ENCODE results near the gene SLIT3.
A peak's percentile ranks its signal among the peaks of the same experiment; 100 is the strongest.
"Not testable (repeated sequence)": the region's sequence is repeated elsewhere in the genome, so short reads cannot be mapped to it uniquely, and the experiment has no call there.

The SLIT3 gene

DNA sequence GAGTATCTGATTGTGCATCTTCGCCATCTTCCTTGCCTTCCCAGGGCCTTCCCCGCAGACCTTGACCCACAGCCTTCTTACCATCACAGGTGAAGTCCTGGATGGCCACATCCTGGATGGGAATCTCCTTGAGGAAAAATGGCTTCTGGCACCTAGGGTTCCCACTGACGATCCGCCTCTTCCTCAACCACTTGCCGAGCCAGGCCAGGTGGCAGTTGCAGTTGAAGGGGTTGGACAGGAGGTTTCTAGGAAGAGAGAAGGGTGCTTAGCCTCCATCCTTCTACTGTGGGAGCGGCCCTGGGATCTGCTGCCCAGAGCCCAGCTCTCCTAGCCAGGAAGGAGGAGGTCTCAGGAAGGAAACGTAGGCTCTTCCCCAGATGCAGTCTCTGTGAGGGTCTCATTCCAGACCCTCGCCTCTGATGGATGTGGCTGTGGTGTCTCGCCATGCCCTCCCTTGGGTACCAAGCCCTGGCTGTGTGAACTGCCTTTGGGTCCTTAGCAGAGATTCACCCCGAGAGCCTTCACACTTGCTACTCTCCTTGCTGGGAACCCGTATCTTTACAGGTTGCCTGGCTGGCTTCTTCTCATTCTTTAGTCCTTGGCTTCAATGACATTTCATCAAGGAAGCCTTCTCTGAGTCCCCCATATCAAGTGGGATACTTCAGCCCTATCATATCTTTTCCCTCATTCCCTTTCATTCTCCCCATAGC is 551.4 kb downstream of the SLIT3 start:
- DNase-seq = no peak

DNA sequence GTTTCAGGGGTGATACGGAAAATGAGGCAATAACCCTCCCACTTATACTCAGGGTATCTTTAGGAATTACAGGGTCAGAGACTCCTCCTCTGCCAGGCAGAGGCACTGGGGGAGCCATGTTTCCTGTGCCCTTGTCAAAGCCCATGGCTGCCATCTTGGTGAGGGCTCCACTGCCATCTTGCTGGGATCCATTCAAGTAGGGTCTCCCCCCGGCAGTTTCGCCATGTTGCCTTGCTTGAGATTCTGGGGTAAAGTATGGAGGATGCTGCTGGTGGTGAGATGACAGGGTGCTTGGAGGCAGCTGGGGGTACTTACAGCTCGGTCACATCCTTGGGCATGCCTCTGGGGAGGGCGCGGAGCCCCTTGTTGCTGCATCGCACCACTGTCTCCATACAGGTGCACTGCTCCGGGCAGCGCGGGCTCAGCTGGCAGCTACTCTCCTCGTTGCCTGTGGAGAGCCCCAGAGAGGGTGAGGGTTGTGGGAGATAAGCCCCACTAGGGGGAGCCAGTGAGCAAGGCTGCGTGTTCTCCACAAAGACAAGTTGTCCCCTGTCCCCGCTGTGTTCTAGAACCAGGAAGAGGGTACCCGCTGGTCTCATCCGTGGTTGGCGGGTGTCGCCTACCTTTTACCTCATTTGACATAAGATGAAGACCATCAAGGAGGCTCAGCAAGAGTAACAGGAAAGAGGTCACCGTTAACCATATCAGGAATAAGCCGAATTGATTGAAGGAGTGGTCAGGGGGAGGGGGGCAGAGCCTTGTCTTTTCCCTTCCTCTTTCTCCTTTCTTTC is 552.8 kb downstream of the SLIT3 start:
- DNase-seq = peak; percentile 42

DNA sequence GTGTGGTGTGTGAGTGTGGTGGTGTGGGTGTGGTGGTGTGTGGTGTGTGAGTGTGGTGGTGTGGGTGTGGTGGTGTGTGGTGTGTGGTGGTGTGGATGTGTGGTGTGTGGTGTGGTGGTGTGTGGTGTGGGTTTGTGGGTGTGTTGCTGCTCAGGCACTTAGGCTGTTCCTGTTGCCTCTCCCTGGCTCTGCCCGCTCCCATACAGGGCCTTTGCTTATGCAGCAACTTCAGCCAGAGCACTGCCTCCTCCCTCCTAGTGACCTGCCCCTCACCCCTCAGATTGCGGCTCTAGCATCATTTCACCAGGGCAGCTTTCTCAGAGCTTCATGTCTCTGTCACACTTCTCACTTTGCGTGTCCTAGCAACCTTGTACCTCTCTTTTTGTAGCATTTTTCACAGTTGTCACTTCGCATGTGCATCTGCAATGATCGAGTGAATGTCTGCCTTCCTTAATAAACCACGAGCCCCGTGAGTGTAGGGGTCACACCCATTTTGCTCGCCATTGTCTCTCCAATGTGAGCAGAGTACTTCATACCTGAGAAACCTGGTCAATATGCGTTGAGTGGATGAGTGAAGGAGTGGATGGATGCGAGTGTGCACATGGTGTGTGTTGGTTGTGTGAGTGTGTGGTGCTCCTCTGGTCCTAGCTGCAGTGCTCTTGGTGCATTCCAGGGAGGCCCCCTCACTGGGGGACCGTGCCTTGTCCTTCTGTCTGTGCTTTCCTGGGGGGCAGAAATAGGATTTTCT is 553.9 kb downstream of the SLIT3 start:
- DNase-seq = no peak

DNA sequence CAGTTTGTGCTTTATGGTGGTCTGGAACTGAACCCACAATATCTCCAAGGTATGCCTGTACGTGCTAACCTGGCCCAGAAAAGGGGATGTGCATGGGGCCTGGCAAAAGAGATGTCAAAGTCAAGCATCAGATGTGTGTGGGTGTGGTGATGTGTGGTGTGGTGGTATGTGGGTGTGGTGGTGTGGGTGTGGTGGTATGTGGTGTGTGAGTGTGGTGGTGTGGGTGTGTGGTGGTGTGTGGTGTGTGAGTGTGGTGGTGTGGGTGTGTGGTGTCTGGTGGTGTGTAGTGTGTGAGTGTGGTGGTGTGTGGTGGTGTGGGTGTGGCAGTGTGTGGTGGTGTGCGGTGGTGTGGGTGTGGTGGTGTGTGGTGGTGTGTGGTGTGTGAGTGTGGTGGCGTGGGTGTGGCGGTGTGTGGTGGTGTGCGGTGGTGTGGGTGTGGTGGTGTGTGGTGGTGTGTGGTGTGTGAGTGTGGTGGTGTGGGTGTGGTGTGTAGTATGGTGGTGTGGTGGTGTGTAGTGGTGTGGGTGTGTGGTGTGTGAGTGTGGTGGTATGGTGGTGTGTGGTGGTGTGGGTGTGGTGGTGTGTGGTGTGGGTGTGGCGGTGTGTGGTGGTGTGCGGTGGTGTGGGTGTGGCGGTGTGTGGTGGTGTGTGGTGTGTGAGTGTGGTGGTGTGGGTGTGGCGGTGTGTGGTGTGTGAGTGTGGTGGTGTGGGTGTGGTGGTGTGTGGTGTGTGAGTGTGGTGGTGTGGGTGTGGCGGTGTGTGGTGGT is 554.6 kb downstream of the SLIT3 start:
- not testable (repeated sequence) for DNase-seq

DNA sequence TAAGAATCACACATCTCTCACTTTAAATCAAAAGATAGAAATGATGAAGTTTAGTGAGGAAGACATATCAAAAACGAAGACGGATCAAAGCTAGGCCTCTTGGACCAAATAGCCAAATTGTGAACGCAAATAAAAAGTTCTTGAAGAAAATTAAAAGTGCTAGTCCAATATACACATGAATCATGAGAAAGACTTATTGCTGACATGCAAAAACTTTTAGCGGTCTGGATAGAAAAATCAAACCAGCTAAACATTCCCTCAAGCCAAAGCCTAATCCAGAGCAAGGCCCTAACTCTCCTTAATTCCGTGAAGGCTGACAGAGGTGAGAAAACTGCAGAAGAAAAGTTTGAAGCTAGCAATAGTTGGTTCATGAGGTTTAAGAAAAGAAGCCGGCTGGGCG is 557.3 kb downstream of the SLIT3 start:
- no peak for DNase-seq

DNA sequence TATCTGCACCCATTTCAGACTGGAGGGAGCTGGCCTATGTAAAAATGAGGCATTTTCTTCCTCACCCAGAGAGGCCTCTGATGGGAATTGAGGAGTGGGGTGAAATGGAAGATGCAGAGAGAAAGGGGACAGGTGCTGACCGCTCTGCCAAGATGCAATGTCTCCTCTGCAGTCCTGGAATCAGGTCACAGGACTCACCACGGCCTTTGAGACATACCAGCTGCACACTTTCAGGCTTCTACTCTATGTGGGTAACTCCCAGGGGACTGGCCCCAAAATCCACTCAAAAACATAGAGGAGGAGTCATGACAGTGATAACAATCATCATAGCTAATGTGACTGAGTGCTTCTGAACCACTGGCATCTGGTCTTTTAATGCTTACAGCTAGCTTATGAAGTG is 558.6 kb downstream of the SLIT3 start:
- not testable (repeated sequence) for DNase-seq

DNA sequence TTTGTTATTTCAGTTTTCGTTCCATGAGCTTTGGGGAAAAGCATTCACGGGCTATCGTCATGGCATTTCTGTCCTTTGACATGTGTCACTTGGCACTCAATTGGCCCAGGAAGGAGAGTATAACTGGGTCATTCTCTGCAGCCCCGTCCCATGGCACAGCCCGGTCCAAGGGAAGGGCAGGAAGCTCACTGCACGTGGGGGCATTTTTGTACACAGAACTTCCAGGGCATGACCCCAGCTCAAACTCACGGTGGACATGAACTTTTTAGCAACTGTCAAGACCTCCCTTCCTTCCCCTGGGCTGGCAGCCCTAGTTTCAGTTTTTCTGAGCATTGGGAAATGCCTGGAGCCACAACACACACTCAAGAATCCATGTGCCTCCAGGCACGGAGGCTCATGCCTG is 560.1 kb downstream of the SLIT3 start:
- DNase-seq = no peak

DNA sequence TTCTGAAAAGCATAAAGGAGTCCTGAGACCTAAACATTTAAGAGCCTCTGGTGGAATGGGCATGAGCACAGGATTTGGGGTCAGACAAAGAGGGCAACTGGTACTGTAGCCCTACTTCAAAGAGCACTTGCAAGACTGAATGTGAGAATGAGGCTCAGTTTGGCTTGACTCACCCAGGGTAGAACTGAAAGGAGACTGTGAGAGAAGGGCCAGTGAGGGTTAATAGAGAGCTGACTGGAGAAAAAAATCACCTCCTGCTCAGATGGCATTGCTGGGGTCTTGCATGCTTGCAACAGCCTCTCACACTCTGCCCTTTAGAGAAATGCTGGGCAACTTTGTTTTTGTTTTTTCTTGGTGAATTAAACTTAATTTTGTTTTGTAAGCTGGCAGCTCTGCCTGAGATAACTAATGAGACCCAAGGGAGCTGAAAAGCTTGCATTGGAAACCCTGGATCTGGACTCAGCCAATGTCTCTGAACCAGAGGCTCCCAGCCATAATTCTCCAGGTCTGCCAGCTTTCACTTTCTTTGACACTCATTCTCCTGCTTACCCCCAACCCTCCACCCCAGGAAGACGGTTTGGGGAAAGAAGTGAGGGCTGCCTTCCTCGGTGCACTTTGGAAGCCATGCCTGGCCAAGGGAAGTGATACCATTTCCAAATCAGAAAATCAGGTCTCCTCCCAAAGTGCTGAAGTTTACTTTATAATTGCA is 560.7 kb downstream of the SLIT3 start:
- no peak for DNase-seq

DNA sequence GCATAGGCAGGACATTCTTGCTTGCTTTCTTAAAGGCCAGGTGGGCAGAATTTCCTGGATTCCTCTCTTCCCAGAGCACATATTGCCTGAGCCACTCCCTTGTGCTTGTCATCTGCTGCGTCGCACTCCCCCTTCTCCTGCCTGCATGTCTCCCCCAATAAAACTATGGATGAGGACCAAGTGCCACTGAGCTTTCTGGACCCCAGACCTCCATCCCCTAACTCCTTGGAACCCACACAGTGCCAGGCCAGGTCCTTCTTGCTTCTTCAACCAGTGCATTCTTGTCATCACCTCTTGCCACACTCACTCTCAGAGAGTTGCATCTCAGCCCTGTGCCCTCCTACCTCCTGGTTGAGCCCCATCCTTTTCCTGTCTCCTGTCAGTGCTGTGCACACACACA is 563.9 kb downstream of the SLIT3 start:
- no peak for DNase-seq

DNA sequence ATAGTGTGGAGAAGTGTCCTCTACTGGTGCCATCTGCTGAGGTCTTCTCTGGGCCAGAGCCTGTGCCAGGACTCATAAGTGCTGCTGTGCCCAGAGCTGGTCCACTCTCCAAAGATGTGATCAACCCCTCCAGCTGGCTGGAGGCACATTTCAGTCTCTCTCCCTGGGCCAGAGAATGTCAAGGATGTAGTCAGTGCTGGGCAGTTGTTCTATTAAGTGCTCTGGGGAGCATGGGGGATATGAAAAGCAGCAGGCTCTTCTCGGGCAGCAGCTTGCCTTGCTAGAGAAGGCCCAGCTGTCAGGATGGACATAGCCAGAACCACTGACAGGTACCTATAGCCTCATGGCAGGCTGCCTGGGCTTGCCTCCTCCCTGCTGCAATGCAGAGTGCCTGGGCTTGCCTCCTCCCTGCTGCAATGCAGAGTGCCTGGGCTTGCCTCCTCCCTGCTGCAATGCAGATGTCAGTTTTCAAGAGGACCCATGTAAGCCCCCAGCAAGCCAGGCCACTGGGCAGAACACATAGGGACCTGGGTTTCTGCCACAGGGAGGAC is 564.6 kb downstream of the SLIT3 start:
- DNase-seq = no peak

DNA sequence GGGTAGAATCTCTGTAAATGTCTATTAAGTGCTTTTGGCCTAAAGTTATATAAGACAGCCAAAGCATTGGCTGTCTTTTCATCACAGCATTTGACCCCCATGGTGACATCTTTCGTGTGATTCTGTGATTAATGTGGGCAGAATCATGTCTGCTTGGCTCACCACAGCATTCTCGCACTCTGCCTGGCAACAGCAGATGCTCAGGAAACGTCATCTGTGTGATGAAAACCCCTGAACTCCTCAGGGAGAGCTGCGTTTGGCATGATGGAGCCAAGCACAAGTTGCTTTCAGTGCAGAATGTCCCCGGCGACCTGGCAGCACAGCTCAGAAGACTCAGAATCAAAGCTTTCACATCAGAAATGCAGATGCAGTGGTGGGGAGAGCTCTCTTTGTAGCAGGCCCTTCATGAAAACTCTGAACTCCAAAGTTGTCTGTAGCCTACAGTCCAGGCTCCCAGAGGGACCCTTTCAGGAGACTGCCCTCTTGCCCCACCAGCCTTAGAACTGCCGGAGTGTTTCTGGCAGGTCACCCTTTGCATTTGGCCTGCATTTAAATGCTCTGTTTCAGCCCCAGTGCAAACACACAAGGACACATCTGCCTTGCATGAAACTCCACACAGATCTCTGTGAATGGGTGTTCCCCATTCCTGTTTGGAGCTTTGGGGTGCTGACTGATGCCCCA is 566.2 kb downstream of the SLIT3 start:
- DNase-seq = no peak

DNA sequence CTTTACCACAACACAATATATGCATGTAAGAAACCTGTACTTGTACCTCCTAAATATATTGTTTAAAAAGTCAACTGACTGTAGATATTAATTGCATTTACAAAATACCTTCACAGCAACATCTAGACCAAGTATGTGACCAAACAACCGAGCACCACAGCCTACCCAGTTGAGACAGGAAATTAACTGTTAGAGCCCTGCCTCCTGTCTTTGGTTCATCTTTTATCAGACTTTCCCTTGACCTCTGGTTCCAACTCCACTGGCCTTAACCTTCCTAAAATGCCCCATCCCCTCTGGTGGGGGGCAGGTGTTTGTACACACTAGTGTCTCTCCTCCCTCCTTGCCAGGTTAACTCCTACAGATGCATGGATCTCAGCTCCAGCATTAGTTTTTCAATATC is 566.8 kb downstream of the SLIT3 start:
- no peak for DNase-seq

DNA sequence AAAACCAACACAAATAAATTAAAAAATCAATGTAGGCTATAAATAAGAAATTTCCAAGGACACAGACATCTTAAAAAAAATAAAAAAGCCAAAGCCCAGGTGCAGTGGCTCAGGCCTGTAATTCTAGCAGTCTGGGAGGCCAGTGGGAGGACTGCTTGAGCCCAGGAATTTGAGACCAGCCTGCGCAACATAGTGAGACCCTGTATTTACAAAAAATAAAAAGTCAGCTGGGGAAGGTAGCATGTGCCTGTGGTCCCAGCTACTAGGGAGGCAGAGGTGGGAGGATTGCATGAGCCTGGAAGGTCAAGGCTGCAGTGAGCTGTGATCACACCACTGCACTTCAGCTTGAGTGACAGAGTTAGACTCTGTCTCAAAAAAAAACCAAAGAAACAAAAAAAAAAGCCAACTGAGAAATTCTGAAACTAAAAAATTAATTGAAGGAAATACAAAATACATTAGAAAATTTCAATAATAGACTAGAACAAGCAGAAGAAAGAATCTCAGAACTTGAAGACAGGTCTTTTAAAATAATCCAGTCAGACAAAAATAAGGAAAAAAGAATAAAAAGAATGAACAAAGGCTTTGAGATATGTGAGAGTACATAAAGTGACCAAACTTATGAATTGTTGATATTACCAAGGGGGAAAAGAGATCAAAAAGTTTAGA is 572.3 kb downstream of the SLIT3 start:
- DNase-seq = no peak

DNA sequence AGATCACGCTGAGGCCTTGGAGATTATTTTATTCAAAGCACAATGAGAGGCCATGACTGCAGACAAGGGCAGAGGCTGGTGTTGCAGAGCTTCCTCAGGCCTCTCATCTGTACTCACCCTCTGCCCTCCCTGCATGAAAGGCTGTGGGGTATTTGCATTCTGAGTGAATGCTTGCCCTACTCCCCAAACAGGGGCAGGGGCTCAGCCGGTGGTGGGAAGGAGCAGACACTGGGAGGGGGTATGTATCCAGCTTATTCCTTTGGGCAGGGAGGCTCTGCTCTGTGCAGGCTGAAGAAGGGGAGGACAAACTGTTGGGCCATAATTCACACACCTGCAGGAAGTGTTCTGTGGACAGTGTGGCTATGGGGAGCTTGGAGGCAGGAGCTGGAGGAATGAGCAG is 573.4 kb downstream of the SLIT3 start:
- DNase-seq = no peak

DNA sequence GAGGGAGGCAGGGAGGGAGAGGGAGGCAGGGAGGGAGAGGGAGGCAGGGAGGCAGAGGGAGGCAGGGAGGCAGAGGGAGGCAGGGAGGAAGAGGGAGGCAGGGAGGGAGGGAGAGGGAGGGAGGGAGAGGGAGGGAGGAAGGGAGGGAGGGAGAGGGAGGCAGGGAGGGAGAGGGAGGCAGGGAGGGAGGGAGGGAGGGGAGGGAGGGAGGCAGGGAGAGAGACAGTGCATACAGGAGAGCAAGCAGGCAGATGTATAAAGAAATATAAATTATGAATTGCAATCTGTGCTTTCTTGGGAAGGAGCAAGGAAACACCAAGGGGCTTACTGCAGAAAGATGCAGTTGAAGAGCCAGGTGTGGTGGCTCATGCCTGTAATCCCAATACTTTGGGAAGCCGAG is 574.6 kb downstream of the SLIT3 start:
- DNase-seq = no peak

DNA sequence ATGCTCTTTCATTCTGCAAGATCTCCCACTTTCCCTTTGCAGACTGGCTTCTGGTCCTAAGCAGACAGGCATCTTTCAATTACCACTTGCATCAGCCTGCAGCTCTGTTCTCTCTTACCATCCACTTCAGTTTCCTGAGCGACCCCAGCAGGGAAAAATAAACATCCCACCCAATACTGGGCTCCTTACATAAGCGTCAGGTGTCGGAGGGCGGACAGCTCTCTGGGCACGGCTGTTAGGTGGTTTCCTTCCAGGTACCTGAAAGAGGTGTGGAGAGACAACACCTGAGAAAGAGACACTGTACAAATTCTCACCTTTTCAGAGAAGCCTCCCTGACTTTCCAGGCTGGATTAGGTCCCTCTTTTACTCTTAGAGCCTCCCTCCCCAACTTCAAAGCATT is 576.7 kb downstream of the SLIT3 start:
- no peak for DNase-seq

DNA sequence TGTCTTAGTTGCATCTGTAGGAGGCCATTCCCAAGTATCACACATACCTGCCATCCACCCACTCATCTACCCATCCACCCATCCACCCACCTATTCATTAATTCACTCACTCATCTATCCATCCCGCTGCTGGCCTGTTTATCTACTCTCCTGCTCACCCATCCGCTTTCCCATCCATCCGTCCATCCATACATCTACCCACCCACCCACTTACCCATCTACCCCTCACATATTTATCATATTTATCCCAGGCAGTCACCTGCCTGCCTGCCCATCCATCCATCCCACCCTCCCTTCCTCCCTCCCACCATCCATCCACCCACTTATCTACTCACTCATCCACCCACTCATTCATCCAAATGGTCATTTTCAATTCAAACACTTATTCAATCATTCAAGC is 577.9 kb downstream of the SLIT3 start:
- DNase-seq = no peak

DNA sequence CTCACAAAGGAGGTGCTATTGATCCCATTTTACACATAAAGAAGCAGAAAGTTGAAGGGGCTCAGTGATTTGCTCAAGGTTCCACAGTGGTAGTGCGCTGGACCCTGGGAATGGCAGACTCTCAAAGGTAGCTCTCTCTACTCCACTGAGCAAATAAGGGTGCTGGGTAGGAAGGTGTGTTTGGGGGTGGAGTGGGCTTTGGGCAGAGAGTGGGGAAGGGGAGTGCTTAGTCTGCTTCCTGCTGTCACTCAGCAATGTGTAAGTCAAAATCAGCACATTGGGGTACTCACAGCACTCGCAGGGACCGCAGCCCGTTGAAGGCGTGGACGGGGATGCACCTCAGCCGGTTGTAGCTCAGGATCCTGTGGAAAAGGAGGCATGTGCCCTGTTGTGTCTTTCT is 579.0 kb downstream of the SLIT3 start:
- no peak for DNase-seq

DNA sequence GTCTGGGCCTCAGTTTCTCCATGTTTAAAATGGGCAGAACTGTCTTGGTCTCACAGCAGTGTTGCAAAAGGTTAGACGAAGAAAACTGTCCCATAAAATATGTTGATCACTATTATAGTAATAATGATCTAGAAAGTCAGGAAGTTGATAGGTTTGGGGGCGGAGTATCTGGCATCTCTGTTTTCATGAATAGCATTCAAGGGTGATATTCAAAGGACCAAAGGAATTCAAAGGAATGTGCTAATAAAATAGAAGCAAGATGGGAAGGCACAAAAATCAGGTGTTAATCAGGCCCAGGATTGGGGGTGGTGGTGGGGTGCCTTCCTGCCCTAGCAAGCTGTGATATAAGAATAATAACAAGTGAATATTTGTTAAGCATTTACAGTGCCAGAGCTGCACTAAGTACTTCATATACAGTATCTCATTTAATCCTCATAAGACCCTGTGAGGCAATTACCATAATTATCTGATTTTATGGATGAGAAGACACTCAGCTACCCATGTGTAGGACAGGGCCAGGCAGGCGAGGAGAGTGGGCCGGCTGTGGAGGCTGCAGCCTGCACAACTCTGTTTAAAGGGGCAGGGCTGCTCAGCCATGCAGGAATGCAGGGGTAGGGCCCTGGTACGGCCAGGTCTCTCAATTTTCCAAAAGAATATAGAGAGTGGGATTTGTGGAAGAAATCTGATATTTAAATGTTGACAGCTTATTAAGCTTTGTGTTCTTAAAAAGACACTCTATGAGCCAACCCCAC is 579.8 kb downstream of the SLIT3 start:
- DNase-seq = no peak

DNA sequence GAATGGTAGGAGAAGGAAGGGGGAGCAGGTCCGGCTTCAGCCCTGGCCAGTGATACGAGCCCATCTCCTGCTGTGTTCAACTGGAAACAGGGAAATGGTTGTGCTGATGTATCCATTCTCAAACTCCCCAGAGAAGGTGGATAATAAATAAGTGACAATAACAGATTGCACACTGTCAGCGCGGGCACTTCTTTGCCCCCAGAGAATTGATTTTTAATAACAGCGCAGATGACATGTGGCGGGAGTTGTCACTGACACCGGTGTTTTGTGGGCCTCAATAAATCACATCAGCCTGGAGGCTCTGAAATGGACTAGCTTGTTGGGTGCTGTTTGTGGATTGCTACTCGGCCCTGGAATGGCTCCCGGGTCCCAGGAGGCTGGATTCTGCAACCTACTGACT is 580.4 kb downstream of the SLIT3 start:
- DNase-seq = no peak

Measured in activated CD4-positive, CD25-positive, alpha-beta regulatory T cell treated with anti-CD3 and anti-CD28 coated beads, Interleukin-2, amount 50 U/mL, for 72 hours (primary cell).